PC-3 (cell line): ENCODE results near the gene POLD1. TPM values are rescaled to one million over a fixed set of nuclear protein-coding genes. Genes with fewer than 3 reads are reported as not detected.

Source experiments
- ATAC-seq: fragments of 200-7000 bp; cut with Tn5 transposase; 2 replicates; pipeline ENCODE4 v1.9.1; 2020; ENCODE audit warnings: mild to moderate bottlenecking, moderate library complexity
- BruUV-seq: library from RNA; stranded (reverse); fragments of 400-500 nt; replicated peaks from 2 replicates; lab custom pipeline; 2021; lab: Mats Ljungman, UMichigan
- CTCF ChIA-PET: fragments of 300-600 bp; sonication (Branson Sonifier 250); formaldehyde crosslinking; loops from one replicate; lab custom pipeline; 2022; ENCODE audit warnings: antibody characterized with exemption; lab: Charles Lee
- POLR2A ChIA-PET: fragments of 300-600 bp; sonication (Branson Sonifier 250); formaldehyde crosslinking; loops from one replicate; lab custom pipeline; 2022; ENCODE audit warnings: antibody characterized with exemption; ENCODE audit not compliant: unreplicated experiment; lab: Charles Lee
- DNase-seq: peaks from one replicate; pipeline ENCODE4 v3.0.0-alpha.2; 2015
- H2AFZ ChIP-seq: fragments of 300-600 bp; sonication (generic); 2 replicates; pipeline ENCODE4 v1.6.0; 2016; ENCODE audit warnings: antibody characterized with exemption, low read length
- H3F3A ChIP-seq: fragments of 300-600 bp; sonication (generic); one replicate; pipeline ENCODE4 v1.6.0; 2017; ENCODE audit warnings: antibody characterized with exemption, low read length, control low read depth, mild to moderate bottlenecking; ENCODE audit not compliant: unreplicated experiment
- H3K27ac ChIP-seq: fragments of 300-600 bp; sonication (generic); 2 replicates; pipeline ENCODE4 v1.5.1; 2016; ENCODE audit warnings: mild to moderate bottlenecking, low read length
- H3K27me3 ChIP-seq: fragments of 300-600 bp; sonication (generic); 2 replicates; pipeline ENCODE4 v1.6.1; 2016; ENCODE audit warnings: low read length, mixed read lengths
- H3K36me3 ChIP-seq: fragments of 300-600 bp; sonication (generic); 2 replicates; pipeline ENCODE4 v1.6.1; 2016; ENCODE audit warnings: low read depth, mixed run types, low read length, mixed read lengths
- H3K4me1 ChIP-seq: fragments of 300-600 bp; sonication (generic); 2 replicates; pipeline ENCODE4 v1.5.1; 2016; ENCODE audit warnings: low read length; ENCODE audit not compliant: insufficient read depth
- H3K4me2 ChIP-seq: fragments of 300-600 bp; sonication (generic); 2 replicates; pipeline ENCODE4 v1.6.0; 2016; ENCODE audit warnings: low read length
- H3K4me3 ChIP-seq: fragments of 300-600 bp; sonication (generic); 2 replicates; pipeline ENCODE4 v1.5.1; 2016; ENCODE audit warnings: mild to moderate bottlenecking, low read length, mixed read lengths
- H3K79me2 ChIP-seq: fragments of 300-600 bp; sonication (generic); 2 replicates; pipeline ENCODE4 v1.6.1; 2017; ENCODE audit warnings: low read length, mixed read lengths
- H3K9ac ChIP-seq: fragments of 300-600 bp; sonication (generic); 2 replicates; pipeline ENCODE4 v1.6.0; 2016; ENCODE audit warnings: mild to moderate bottlenecking, low read length
- H3K9me2 ChIP-seq: fragments of 300-600 bp; sonication (generic); replicated peaks from 2 replicates; pipeline ENCODE4 v1.6.1; 2016; ENCODE audit warnings: mixed run types, low read length, mixed read lengths
- H3K9me3 ChIP-seq: fragments of 300-600 bp; sonication (generic); 2 replicates; pipeline ENCODE4 v1.6.1; 2016; ENCODE audit warnings: low read length, mixed read lengths
- H4K20me1 ChIP-seq: fragments of 300-600 bp; sonication (generic); 2 replicates; pipeline ENCODE4 v1.6.1; 2016; ENCODE audit warnings: low read length, mixed read lengths
- CTCF ChIP-seq: fragments of 300-600 bp; sonication (generic); conservative IDR thresholded peaks from 2 replicates; pipeline ENCODE4 v1.5.1; 2017; ENCODE audit warnings: antibody characterized with exemption, low read depth, mild to moderate bottlenecking, low read length
- EZH2 ChIP-seq: fragments of 300-600 bp; sonication (generic); IDR thresholded peaks from one replicate; pipeline ENCODE4 v1.6.1; 2017; ENCODE audit warnings: antibody characterized with exemption, mild to moderate bottlenecking, low read length; ENCODE audit not compliant: unreplicated experiment
- EZH2phosphoT487 ChIP-seq: fragments of 300-600 bp; sonication (generic); IDR thresholded peaks from 2 replicates; pipeline ENCODE4 v1.6.1; 2018; ENCODE audit warnings: mild to moderate bottlenecking, antibody characterized with exemption, low read length, borderline replicate concordance
- intact Hi-C: fragments of 100-400 bp; cut with micrococcal nuclease; formaldehyde crosslinking; loops from 2 replicates; pipeline ENCODE4 v1.9.0; 2023
- total RNA-seq: library from RNA; depleted of rRNA; stranded (reverse); fragments of >200 nt; gene quantifications from 2 replicates; pipeline ENCODE4 v1.2.3, GENCODE V29; 2014

POLD1 gene
- total RNA-seq, 1 experiment from 2014 or later, result 165 TPM

- DNase-seq (no peak), ATAC-seq (no peak)
- Histone ChIP-seq H4K20me1 (no peaks in the 10 kb centered on the region), H3F3A (no peaks in the 10 kb centered on the region), H3K9me2 (no peaks in the 10 kb centered on the region), H3K27me3 (no peaks in the 10 kb centered on the region), H3K79me2 (no peaks in the 10 kb centered on the region), H2AFZ (no peak overlapping the region), H3K27ac (no peak overlapping the region), H3K36me3 (peaks cover 42% of the 10 kb centered on the region), H3K4me1 (no peaks in the 10 kb centered on the region), H3K9ac (no peak overlapping the region), H3K4me3 (no peak overlapping the region), H3K9me3 (no peaks in the 10 kb centered on the region), H3K4me2 (no peak overlapping the region)
- intact Hi-C loops, result no loop called here
- POLR2A ChIA-PET, result interaction anchor here (0.6 kb wide), 1 partner anchor 9 kb away, joined by 6 read pairs; the partner anchor contains the start of gene SPIB
- BruUV-seq, result no TSS peak
- CTCF ChIA-PET, result no interaction called here
- TF ChIP-seq CTCF (no peak), EZH2 (no peak), EZH2phosphoT487 (no peak)
Observed at GRCh38 chr19:50410109-50410508, 26.0 kb downstream of the POLD1 start.

- no peak overlapping the region for H3K27ac ChIP-seq
- TF ChIP-seq EZH2phosphoT487 (no peak), CTCF (no peak)
- H3K27me3 ChIP-seq, result no peaks in the 10 kb centered on the region
- H3K36me3 ChIP-seq, result peaks cover 31% of the 10 kb centered on the region
- no peak overlapping the region for H2AFZ ChIP-seq
- H3K79me2 ChIP-seq, result no peaks in the 10 kb centered on the region
- no TSS peak for BruUV-seq
- H3K9me3 ChIP-seq, result no peaks in the 10 kb centered on the region
- no peaks in the 10 kb centered on the region for H3K9me2 ChIP-seq
- no peaks in the 10 kb centered on the region for H4K20me1 ChIP-seq
- H3K4me3 ChIP-seq, result no peak overlapping the region
- no peak overlapping the region for H3K9ac ChIP-seq
- ChIA-PET CTCF (no interaction called here), POLR2A (no interaction called here)
- intact Hi-C loops, result no loop called here
- H3K4me1 ChIP-seq, result no peaks in the 10 kb centered on the region; the same call in 1 of the 2 replicates
- H3K4me2 ChIP-seq, result no peak overlapping the region
- ATAC-seq (no peak), DNase-seq (no peak)
- H3F3A ChIP-seq, result no peaks in the 10 kb centered on the region
Observed at GRCh38 chr19:50412419-50412818, 28.3 kb downstream of the POLD1 start.

- Histone ChIP-seq H3K9me3 (no peaks in the 10 kb centered on the region), H3K27ac (no peak overlapping the region), H3K9ac (no peak overlapping the region), H3K4me2 (no peak overlapping the region), H3K36me3 (peaks cover 31% of the 10 kb centered on the region), H2AFZ (no peak overlapping the region), H3K9me2 (no peaks in the 10 kb centered on the region), H3F3A (no peaks in the 10 kb centered on the region), H3K4me1 (no peaks in the 10 kb centered on the region; the same call in 1 of the 2 replicates), H3K27me3 (0 out of 2 replicates have a peak, but pooled peaks cover 3% of the 10 kb centered on the region), H4K20me1 (no peaks in the 10 kb centered on the region), H3K4me3 (no peak overlapping the region), H3K79me2 (no peaks in the 10 kb centered on the region)
- DNase-seq (no peak), ATAC-seq (no peak)
- TF ChIP-seq EZH2phosphoT487 (no peak), CTCF (no peak), EZH2 (no peak)
- POLR2A ChIA-PET, result no interaction called here
- intact Hi-C loops, result no loop called here
- no TSS peak for BruUV-seq
- CTCF ChIA-PET, result no interaction called here
Observed at GRCh38 chr19:50413096-50413495, 28.9 kb downstream of the POLD1 start.
